ENCODE results near the gene USP38. TPM values are rescaled to one million over a fixed set of nuclear protein-coding genes. Genes with fewer than 3 reads are reported as not detected.
"Not testable (repeated sequence)": the region's sequence is repeated elsewhere in the genome, so short reads cannot be mapped to it uniquely, and the experiment has no call there.

USP38 gene
- total RNA-seq, 1 donor from 2014 or later, result 28.5 TPM

DNA sequence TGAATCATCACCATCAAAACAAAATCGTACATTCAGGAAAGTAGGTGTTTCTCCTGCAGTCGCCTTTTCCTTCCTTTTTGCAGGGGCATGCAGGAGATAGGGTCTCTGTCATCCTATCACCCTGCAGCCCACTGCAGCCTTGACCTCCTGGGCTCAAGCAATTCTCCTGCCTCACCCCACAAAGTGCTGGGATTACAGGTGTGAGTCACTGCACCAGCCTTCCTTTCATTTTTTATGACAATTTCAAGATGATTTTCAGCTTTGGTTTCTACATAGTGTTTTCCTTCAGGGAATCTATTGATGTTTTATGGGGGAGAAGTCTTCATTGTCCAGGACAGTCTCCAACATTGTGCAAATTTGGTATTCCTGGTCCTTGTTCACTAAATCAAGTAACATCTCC, 71.7 kb downstream of the USP38 start:
- no peaks in the 10 kb centered on the region for H3K36me3 Mint-ChIP-seq (ENCODE audit: low read depth)
- intact Hi-C loops (cut with micrococcal nuclease), result no loop called here
- peaks cover 3% of the 10 kb centered on the region for H3K27me3 Mint-ChIP-seq
- no peak overlapping the region for H3K27ac Mint-ChIP-seq
- H3K4me3 Mint-ChIP-seq, result no peak overlapping the region
- H3K4me1 Mint-ChIP-seq, result no peaks in the 10 kb centered on the region
- H3K9me3 Mint-ChIP-seq, result no peaks in the 10 kb centered on the region
- DNase-seq, result no peak

DNA sequence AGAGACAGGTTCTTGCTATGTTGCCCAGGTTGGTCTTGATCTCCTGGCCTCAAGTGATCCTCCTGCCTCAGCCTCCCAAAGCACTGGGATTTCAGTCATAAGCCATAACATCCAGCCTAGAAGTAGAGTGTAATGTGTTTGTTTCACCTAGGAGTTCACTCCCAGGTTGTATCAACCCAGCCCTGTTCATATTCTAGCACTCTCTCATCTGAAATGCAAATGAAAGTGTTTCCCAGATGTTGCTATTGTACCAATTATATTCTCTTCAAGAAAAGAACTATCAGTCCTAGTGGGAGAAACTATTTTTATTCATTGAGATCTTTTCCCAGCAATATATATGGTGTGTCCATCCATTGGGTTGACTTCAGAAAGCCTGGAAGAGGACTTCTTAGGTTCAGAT, 72.6 kb downstream of the USP38 start:
- no peak for DNase-seq
- Mint-ChIP-seq H3K27me3 (peaks cover 3% of the 10 kb centered on the region), H3K4me1 (no peaks in the 10 kb centered on the region), H3K36me3 (ENCODE audit: low read depth) (no peaks in the 10 kb centered on the region), H3K4me3 (no peak overlapping the region), H3K27ac (no peak overlapping the region), H3K9me3 (no peaks in the 10 kb centered on the region)
- intact Hi-C loops (cut with micrococcal nuclease), result no loop called here

DNA sequence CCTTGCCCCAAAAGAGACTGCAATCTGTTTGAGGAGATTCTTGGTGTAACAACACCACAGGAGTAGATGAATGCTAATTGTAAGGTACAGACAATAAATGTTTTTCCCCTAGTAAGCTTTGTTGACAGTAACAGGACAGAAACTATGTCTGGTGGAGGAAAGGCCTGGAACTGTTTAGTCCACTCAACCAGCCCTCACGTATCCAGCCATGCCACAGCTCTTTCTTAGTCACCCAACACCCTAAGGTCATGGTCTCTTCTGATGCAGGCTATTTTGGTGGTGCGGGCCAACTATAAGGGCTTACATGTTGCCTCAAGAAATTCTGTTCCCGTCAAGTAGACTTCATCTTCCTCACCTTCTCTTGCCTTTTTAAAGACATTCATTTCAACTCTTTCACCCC, 76.0 kb downstream of the USP38 start:
- peaks cover 2% of the 10 kb centered on the region for H3K27me3 Mint-ChIP-seq
- intact Hi-C loops (cut with micrococcal nuclease), result no loop called here
- peaks cover 3% of the 10 kb centered on the region for H3K9me3 Mint-ChIP-seq
- H3K27ac Mint-ChIP-seq, result no peak overlapping the region
- H3K36me3 Mint-ChIP-seq (ENCODE audit: low read depth), result no peaks in the 10 kb centered on the region
- H3K4me3 Mint-ChIP-seq, result no peak overlapping the region
- H3K4me1 Mint-ChIP-seq, result no peaks in the 10 kb centered on the region
- DNase-seq, result no peak

DNA sequence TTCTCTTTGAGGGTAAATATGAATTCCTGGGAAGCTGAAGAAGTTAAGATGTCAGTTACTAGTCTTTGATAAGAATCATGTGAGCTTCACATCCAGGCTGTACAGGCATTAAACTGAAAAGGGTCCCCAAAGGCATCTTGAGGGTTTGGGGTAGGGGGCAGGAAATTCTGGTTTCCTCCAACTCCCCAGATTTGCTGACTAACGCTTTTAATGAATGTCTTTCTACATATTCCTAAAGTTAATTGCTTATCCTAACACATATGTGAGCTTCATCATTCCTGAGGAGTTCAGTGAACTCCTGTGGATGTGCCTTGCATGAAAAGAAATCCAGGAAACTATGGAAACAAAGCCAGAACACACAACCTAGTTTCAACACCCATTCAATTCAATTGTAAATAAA, 78.1 kb downstream of the USP38 start:
- H3K36me3 Mint-ChIP-seq (ENCODE audit: low read depth), result no peaks in the 10 kb centered on the region
- no peak overlapping the region for H3K27ac Mint-ChIP-seq
- H3K4me1 Mint-ChIP-seq, result no peaks in the 10 kb centered on the region

DNA sequence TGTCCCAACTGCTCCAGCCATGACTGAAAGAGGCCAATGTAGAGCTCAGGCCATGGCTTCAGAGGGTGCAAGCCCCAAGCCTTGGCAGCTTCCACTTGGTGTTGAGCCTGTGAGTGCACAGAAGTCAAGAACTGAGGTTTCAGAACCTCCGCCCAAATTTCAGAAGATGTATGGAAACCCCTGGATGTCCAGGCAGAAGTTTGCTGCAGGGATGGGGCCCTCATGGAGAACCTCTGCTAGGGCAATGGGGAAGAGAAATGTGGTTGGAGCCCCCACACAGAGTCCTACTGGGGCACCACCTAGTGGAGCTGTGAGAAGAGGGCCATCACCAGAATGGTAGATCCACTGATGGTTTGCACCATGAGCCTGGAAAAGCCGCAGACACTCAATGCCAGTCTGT, 83.0 kb downstream of the USP38 start:
- H3K4me3 Mint-ChIP-seq; H3K4me1 Mint-ChIP-seq; H3K27ac Mint-ChIP-seq; intact Hi-C loops (cut with micrococcal nuclease); DNase-seq; H3K36me3 Mint-ChIP-seq (ENCODE audit: low read depth); H3K27me3 Mint-ChIP-seq: not testable (repeated sequence)
- H3K9me3 Mint-ChIP-seq, result peaks cover 12% of the 10 kb centered on the region

More for the DNA sequence above, 78.1 kb downstream of the USP38 start:
- no peak for DNase-seq
- peaks cover 12% of the 10 kb centered on the region for H3K9me3 Mint-ChIP-seq
- intact Hi-C loops (cut with micrococcal nuclease), result no loop called here
- H3K4me3 Mint-ChIP-seq, result no peak overlapping the region
- peaks cover 2% of the 10 kb centered on the region for H3K27me3 Mint-ChIP-seq

DNA sequence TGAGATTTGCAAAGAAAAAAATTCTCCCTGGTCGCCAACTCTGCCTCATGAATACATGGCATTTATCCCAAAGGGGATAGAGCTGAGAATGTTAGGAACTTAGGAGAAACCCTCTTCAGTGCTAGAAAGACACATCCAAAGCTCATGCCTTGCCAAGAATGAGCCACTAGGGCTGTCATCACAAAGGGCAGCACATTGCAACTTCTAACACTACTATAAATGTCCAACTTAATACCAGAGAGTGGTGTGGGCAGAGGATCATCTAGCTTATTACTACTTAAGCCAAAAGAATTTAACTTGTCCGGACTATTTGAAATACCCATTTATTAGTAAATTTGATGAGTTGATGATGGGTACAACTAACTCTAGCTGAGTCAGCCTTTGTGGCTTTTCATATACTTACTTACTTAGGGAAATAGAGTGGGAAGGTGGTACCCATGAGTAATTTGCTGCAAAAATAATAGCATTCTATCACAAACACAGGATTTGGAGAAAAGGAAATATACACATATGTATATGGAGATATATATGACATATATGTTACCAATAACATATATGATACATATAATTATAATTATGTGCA, 85.6 kb downstream of the USP38 start:
- Mint-ChIP-seq H3K36me3 (ENCODE audit: low read depth) (no peaks in the 10 kb centered on the region), H3K4me3 (no peak overlapping the region), H3K27ac (no peak overlapping the region), H3K9me3 (peaks cover 8% of the 10 kb centered on the region), H3K27me3 (no peaks in the 10 kb centered on the region), H3K4me1 (no peaks in the 10 kb centered on the region)
- intact Hi-C loops (cut with micrococcal nuclease), result no loop called here
- no peak for DNase-seq

Other genes with a start within 250 kb of the USP38 start
- gene GAB1, start 152.0 kb downstream of the USP38 start, total RNA-seq, result 0.65 and 0.76 TPM in 2 replicates